OCI-LY7 (cell line): ENCODE data around the gene ZNF14. TPM values are rescaled to one million over a fixed set of nuclear protein-coding genes. Genes with fewer than 3 reads are reported as not detected.

Experiments
- BruUV-seq: library from RNA; stranded (reverse); fragments of 400-500 nt; replicated peaks from 2 replicates; lab custom pipeline; 2021; lab: Mats Ljungman, UMichigan
- CTCF ChIA-PET: fragments of 300-600 bp; sonication (Branson Sonifier 250); formaldehyde crosslinking; loops from one replicate; lab custom pipeline; 2022; ENCODE audit warnings: antibody characterized with exemption; ENCODE audit not compliant: unreplicated experiment; lab: Charles Lee
- POLR2A ChIA-PET: fragments of 300-600 bp; sonication (Branson Sonifier 250); formaldehyde crosslinking; loops from one replicate; lab custom pipeline; 2022; ENCODE audit warnings: antibody characterized with exemption; lab: Charles Lee
- DNase-seq: peaks from one replicate; pipeline ENCODE4 v3.0.0-alpha.2; 2015; ENCODE audit warnings: low spot score
- H2AFZ ChIP-seq: fragments of 200-600 bp; sonication (generic), shearing (Covaris generic); 2 replicates; pipeline ENCODE4 v1.6.1; 2014; ENCODE audit warnings: mild to moderate bottlenecking, antibody characterized with exemption, low read length, moderate library complexity
- H3K27ac ChIP-seq: fragments of 200-600 bp; sonication (generic); 2 replicates; pipeline ENCODE4 v1.5.1; 2014; ENCODE audit warnings: mixed run types, low read depth, mild to moderate bottlenecking, moderate library complexity, low read length, inconsistent platforms; ENCODE audit not compliant: poor library complexity, severe bottlenecking
- H3K36me3 ChIP-seq: fragments of 200-600 bp; sonication (generic); 2 replicates; pipeline ENCODE4 v1.6.1; 2014; ENCODE audit warnings: mild to moderate bottlenecking, antibody characterized with exemption, low read length, moderate library complexity, mixed read lengths; ENCODE audit not compliant: insufficient read depth
- H3K4me1 ChIP-seq: fragments of 200-600 bp; sonication (generic); 2 replicates; pipeline ENCODE4 v1.5.1; 2014; ENCODE audit warnings: mild to moderate bottlenecking, low read length; ENCODE audit not compliant: insufficient read depth, poor library complexity, severe bottlenecking
- H3K4me2 ChIP-seq: fragments of 200-600 bp; sonication (generic); 2 replicates; pipeline ENCODE4 v1.6.1; 2014; ENCODE audit warnings: mild to moderate bottlenecking, low read length
- H3K4me3 ChIP-seq: fragments of 200-600 bp; sonication (generic); 2 replicates; pipeline ENCODE4 v1.5.1; 2014; ENCODE audit warnings: mild to moderate bottlenecking, low read depth, low read length; ENCODE audit not compliant: poor library complexity, severe bottlenecking
- H3K79me2 ChIP-seq: fragments of 200-600 bp; sonication (generic); 2 replicates; pipeline ENCODE4 v1.6.1; 2016; ENCODE audit warnings: low read depth, mild to moderate bottlenecking, low read length, moderate library complexity, mixed read lengths; ENCODE audit not compliant: insufficient read depth
- H3K9me2 ChIP-seq: fragments of 200-600 bp; sonication (generic); 2 replicates; pipeline ENCODE4 v1.6.1; 2016; ENCODE audit warnings: mild to moderate bottlenecking, low read length, mixed read lengths; ENCODE audit not compliant: insufficient read depth
- H3K9me3 ChIP-seq: fragments of 200-600 bp; sonication (generic); 2 replicates; pipeline ENCODE4 v1.6.1; 2014; ENCODE audit warnings: mild to moderate bottlenecking, mixed run types, low read length, mixed read lengths
- H4K20me1 ChIP-seq: fragments of 200-600 bp; sonication (generic); 2 replicates; pipeline ENCODE4 v1.6.1; 2014; ENCODE audit warnings: mild to moderate bottlenecking, antibody characterized with exemption, low read length, moderate library complexity, mixed read lengths; ENCODE audit not compliant: insufficient read depth
- EZH2phosphoT487 ChIP-seq: fragments of 200-600 bp; sonication (generic); IDR thresholded peaks from 2 replicates; pipeline ENCODE4 v1.6.1; 2018; ENCODE audit warnings: low read depth, borderline replicate concordance, mild to moderate bottlenecking, mixed run types, antibody characterized with exemption, low read length, moderate library complexity, mixed read lengths
- intact Hi-C: fragments of 100-400 bp; cut with micrococcal nuclease; formaldehyde crosslinking; loops from one replicate; pipeline ENCODE4 v1.10.0; 2022; ENCODE audit not compliant: unreplicated experiment
- total RNA-seq, 2 experiments: library from RNA; depleted of rRNA in 1 of 2; stranded (reverse); fragments of >200 nt in 1 of 2; shearing (Covaris generic) in 1 of 2; gene quantifications; 2 replicates each; pipeline ENCODE4 v1.2.3, GENCODE V29; 2014 to 2022
- TF ChIP-seq, protein P1 (sequence below): fragments of 200-600 bp; sonication (generic); conservative IDR thresholded peaks from 2 replicates; pipeline ENCODE4 v1.5.1; 2014; ENCODE audit warnings: mild to moderate bottlenecking, antibody characterized with exemption, low read length, moderate library complexity, mixed read lengths

ZNF14 gene
- total RNA-seq, 2 experiments from 2014 or later, result 4.5 to 7.0 TPM

DNA sequence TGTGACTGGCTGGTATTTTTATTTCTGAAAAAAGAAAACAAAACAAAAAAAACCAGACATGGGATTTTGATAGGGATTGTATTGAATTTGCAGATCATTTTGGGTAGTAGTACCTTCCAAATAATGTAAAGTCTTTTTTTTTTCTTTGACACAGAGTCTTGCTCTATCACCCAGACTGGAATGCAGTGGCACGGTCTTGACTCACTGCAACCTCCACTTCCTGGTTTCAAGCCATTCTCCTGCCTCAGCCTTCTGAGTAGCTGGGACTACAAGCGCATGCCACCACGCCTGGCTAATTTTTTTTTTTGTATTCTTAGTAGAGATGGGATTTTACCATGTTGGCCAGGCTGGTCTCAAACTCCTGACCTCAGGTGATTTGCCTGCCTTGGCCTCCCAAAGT is 60.1 kb downstream of the ZNF14 start:
- Histone ChIP-seq H4K20me1 (peaks cover 7% of the 10 kb centered on the region; the same call in 1 of the 2 replicates), H3K4me3 (no peak overlapping the region), H3K79me2 (peaks cover 89% of the 10 kb centered on the region), H2AFZ (no peak overlapping the region), H3K9me3 (peaks cover 32% of the 10 kb centered on the region), H3K9me2 (no peaks in the 10 kb centered on the region), H3K4me1 (peaks cover 8% of the 10 kb centered on the region), H3K36me3 (peaks cover 83% of the 10 kb centered on the region), H3K4me2 (no peak overlapping the region), H3K27ac (no peak overlapping the region)
- DNase-seq, result no peak
- CTCF ChIA-PET, result no interaction called here
- TF ChIP-seq, protein P1, sequence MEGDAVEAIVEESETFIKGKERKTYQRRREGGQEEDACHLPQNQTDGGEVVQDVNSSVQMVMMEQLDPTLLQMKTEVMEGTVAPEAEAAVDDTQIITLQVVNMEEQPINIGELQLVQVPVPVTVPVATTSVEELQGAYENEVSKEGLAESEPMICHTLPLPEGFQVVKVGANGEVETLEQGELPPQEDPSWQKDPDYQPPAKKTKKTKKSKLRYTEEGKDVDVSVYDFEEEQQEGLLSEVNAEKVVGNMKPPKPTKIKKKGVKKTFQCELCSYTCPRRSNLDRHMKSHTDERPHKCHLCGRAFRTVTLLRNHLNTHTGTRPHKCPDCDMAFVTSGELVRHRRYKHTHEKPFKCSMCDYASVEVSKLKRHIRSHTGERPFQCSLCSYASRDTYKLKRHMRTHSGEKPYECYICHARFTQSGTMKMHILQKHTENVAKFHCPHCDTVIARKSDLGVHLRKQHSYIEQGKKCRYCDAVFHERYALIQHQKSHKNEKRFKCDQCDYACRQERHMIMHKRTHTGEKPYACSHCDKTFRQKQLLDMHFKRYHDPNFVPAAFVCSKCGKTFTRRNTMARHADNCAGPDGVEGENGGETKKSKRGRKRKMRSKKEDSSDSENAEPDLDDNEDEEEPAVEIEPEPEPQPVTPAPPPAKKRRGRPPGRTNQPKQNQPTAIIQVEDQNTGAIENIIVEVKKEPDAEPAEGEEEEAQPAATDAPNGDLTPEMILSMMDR, result no peak
- TF ChIP-seq EZH2phosphoT487, result no peak
- intact Hi-C loops, result no loop called here
- BruUV-seq, result no TSS peak
- POLR2A ChIA-PET, result no interaction called here

- Histone ChIP-seq H4K20me1 (peaks cover 7% of the 10 kb centered on the region; the same call in 1 of the 2 replicates), H3K4me3 (peak overlapping the region; percentile 99), H3K27ac (peak overlapping the region; percentile 97), H3K79me2 (peaks cover 70% of the 10 kb centered on the region), H3K4me2 (peak overlapping the region; percentile 96), H3K4me1 (peaks cover 35% of the 10 kb centered on the region), H2AFZ (no peak overlapping the region), H3K9me2 (no peaks in the 10 kb centered on the region), H3K9me3 (peaks cover 9% of the 10 kb centered on the region), H3K36me3 (peaks cover 56% of the 10 kb centered on the region)
- no peak for TF ChIP-seq EZH2phosphoT487
- TF ChIP-seq, protein P1, result no peak
- CTCF ChIA-PET, result no interaction called here
- BruUV-seq, result TSS peak; percentile 67
- POLR2A ChIA-PET, result interaction anchor here (0.7 to 0.8 kb wide), 2 partner anchors 196 to 894 kb away, joined by 3 read pairs; no protein-coding TSS in a partner anchor
- intact Hi-C loops, result no loop called here
- no peak for DNase-seq
These were observed 62.8 kb downstream of the ZNF14 start for GRCh38 chr19:19670070-19670551.
